Medulla oblongata (tissue), 1 donor: Measurements from ENCODE around the gene TFF1.

Experiments used
- DNase-seq: peaks from one replicate; pipeline ENCODE4 v3.0.0-alpha.2; 2015; ENCODE audit errors: extremely low spot score

Gene TFF1

GRCh38 chr21:42362700-42363099 lies 3.6 kb downstream of the TFF1 start:
- DNase-seq, result no peak

- no peak for DNase-seq
Measured at GRCh38 chr21:42362198-42362597, 4.1 kb downstream of the TFF1 start.

DNA sequence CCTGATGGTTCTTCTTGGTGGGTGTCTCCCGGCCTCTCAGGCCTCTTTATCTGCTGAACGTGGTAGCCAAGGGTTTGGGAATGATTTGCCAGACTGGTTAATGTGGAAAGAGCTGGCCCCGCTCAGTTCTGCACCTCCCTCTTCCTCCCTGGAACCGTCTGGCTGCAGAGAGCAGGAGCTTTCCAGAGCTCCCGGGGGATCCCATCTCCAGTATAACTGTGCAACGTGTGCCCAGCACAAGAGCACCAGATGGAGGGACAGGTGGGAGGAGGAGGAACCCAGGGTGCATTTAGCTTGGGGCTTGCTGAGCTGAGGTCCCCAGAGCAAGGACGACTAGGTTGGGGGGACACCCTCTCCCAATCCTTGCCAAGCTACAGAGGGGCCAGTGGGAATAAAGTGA lies 5.0 kb downstream of the TFF1 start:
- no peak for DNase-seq

- no peak for DNase-seq
Measured at GRCh38 chr21:42360317-42360716, 6.0 kb downstream of the TFF1 start.

DNA sequence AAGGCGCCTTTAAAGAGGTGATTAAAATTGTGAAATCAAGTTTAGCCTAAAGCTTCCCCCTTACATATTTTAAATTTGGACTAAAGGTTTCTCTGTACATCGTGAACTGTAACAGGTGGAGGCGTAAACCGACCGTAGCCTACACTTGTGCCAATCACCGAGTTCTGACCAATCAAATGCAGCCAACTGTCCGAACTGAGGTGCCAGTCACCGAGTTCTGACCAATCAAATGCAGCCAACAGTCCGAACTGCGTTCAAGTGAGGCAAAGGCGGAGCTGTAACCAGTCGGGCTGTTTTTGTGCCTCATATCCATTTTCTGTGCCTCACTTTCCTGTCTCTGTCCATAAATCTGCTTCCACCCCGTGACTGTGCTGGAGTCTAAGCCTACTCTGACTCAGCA lies 7.4 kb downstream of the TFF1 start:
- DNase-seq, result no peak

DNA sequence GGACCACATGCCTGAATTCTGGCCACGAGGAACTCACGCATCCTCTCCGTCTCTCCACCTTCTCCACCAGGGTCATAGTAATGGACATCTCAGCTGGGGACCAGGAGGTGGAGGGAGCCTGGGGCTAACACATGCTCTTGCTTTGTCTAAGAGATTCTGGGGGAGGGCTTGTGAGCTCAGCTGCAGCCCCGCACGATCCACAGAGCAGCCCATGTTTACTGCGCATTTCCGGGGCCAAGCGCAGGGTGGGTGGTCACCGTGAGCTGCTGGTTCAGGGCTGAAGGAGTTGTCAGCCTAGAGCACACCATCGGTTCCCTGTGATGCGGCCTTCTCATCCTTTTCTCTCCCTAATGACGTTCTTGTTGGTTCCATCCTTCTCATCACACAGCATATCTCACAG lies 8.1 kb downstream of the TFF1 start:
- DNase-seq, result no peak

DNA sequence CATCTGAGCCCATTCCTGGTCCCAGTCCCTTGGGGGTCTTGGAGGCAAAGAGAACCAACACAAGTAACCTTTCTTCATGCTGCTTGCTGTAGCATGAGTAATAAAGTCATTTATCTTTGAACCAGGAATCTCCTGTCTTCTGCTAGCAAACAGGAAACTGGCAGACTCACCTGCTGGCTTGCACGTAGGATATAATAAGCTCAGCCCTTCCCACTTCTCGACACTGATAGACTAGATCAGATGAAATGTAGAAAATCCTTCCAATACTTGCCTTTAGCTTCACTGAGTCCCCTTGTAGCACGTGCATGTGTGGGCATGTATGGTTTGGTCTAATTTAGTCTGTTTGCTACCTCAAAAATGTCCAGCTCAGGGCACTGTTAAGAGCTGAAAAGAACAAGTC lies 9.0 kb downstream of the TFF1 start:
- no peak for DNase-seq

DNA sequence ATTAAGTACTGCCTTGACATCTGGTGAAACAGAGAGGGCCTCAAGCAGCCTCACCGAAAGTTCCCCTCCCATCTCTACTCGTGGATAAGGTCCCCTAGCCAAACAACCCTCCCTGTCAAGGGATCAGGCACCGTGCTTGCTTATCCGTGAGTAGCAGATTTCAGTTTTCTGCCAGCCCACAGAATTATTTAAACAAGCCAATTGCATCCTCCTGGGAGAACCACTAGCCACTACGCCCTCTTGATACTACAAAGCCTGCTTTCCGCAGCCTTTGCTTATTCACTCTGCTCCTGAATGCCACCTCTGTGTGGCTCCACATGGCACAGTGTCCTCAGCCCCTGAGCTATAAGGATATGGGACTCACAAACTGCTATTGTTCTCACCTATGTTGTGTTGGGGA lies 9.7 kb downstream of the TFF1 start:
- no peak for DNase-seq

DNA sequence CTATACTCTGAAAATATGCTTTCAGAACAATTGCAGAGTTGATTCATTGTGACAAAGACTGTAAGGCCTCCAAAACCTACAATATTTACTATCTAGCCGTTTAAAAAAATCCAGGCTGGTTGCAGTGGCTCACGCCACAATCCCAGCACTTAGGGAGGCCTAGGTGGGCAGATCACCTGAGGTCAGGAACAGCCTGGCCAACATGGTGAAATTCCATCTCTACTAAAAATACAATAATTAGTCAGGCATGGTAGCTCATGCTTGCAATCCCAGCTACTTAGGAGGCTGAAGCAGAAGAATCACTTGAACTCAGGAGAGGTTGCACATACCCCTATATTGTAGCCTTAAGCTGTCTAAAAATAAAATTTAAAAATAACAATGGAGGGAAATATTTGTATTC lies 10.3 kb downstream of the TFF1 start:
- DNase-seq, result no peak

- DNase-seq, result no peak
Measured at GRCh38 chr21:42353623-42354022, 12.7 kb downstream of the TFF1 start.

- DNase-seq, result no peak
Measured at GRCh38 chr21:42352441-42353095, 13.8 kb downstream of the TFF1 start.

GRCh38 chr21:42351626-42352440 lies 14.5 kb downstream of the TFF1 start:
- DNase-seq, result no peak

- DNase-seq, result no peak
Measured at GRCh38 chr21:42350927-42351426, 15.4 kb downstream of the TFF1 start, which contains the start of gene TFF2. Gene TFF2, minus strand, starts transcription at chr21:42350994. Its CDS starts 37 bp downstream, at chr21:42350957.

GRCh38 chr21:42350318-42350910 lies 15.9 kb downstream of the TFF1 start:
- DNase-seq, result no peak

DNA sequence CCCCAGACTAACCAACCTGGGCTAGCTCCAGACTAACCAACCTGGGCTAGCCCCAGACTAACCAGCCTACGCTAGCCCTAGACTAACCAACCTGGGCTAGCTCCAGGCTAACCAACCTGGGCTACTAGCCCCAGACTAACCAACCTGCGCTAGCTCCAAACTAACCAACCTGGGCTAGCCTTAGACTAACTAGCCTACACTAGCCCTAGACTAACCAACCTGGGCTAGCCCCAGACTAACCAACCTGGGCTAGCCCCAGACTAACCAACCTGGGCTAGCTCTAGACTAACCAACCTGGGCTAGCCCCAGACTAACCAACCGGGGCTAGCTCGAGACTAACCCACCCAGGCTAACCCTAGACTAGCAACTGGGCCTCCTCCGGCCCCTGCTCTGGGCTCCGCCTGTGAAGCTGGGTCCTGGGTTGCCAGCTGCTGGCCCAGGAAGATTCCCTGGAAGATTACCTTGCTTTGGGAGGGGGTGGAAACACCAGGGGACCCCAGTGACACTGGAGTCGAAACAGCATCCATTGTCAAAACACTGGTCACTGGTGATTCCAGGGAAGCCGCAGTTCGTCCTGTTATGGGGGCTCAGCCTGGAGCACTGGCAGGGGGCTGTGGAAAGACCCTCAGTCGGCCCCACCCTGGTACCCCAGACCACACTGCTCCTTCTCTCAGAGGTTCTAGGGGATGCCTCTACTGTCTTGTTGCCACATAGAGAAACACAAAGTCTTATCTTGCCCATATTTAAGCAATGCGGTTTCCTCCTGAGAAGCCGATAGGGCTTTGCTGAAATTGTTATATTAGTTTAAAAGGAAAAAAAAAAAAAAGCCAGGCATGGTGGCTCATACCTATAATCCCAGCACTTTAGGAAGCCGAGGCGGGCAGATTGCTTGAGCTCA lies 16.7 kb downstream of the TFF1 start:
- DNase-seq, result no peak

- DNase-seq, result no peak
Measured at GRCh38 chr21:42348762-42349161, 17.6 kb downstream of the TFF1 start.

DNA sequence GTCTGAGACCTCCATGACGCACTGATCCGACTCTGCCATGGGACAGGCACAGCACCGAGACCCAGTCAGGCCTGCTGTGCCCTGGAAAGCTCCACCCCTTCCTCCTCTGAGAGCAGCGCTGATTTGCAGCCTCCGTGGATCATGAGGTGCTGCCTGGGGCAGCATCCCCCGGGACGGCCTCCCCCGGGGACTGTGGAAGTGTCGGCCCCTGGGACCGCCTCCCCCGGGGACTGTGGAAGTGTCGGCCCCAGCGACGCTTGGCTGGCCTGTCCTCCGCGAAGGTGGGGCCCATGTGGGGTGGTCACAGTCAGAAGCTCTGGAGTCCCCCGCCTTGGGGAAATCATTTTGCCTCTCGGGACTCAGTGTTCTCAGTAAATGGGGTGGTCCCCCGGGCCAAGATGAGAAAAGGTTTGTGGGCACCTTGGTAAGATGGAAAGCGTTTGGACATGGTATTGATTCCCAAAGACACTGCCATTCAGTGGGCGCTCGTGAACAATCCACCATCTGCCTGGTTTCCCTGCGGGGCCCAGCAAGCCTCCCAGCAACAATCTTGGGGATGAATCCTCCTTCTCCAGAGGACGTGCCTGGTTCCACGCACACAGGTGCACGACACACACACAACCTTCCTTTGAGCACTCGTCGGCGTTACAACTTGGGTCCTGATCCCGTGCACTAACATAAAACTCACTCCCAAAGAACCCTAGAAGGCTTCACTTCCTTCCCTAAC lies 18.6 kb downstream of the TFF1 start:
- DNase-seq, result no peak

DNA sequence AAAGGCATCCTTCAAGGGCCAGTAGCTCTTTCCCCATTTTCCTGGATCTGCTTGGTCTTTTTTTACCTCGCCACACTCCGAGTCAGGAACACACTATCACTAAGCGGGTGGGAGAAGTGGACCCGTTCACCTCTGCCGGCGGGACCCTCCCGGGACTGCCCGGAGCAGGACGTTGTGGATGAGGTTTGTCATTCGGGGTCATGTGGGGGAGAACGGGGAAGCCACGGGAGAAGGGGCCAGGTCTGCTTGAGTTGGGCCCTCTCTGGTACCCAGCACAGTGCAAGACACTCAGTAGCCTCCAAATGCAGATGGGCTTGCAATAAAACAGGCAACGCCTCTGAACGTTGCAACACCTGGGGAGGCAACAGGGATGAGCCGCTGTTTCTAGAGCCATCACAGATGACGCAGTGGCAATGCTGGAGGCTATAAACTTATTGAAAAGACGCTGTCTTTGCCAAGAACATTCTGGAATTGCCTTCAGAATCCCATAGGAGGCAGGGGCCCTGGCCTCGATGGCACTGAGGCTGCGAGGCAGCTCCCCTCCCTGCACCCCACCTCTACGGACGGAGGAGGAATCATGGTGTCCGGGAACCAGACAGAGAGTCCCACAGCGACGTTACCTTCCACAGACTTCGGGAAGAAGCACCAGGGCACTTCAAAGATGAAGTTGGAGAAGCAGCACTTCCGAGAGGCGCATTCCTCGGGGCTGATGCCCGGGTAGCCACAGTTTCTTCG lies 19.3 kb downstream of the TFF1 start:
- DNase-seq, result no peak

DNA sequence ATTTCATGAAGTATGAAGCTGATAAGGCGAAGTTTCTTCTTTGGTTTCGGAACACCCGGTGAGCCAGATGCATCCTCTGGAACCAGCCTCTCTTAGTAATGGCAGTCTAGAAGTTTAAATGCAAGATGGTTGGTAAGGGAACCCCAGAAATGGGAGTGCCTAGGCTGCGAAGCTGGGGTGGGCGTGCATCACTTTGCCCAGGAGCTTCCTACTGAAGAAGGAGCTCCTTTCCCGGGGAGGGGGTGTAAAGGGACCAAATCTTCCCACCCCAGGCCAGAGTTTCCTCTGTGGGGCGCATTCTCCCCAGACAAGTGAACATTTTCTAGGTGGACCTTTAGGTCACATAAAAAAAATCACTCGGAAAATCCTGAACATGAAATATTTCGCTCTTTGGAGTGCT lies 19.9 kb downstream of the TFF1 start:
- no peak for DNase-seq

DNA sequence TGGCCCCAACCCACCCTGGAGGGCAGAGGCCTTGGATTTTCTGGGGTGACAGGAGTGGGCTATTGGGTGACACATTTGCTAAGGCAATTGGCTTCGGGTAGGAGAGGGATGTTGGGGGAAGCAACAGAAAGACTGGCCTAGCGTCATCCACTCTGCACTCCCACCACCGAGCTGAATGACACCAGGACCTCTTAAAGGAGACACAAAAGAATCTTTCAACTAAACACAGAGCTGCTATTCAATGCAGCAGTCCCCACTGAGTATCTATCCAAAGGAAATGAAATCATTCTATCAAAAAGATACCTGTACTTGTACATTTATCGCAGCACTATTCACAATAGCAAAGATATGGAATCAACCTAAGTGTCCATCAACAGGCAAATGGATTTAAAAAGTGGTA lies 21.7 kb downstream of the TFF1 start:
- peak; percentile 27 for DNase-seq
